ENCODE data around the gene MANBA.

MANBA gene

DNA sequence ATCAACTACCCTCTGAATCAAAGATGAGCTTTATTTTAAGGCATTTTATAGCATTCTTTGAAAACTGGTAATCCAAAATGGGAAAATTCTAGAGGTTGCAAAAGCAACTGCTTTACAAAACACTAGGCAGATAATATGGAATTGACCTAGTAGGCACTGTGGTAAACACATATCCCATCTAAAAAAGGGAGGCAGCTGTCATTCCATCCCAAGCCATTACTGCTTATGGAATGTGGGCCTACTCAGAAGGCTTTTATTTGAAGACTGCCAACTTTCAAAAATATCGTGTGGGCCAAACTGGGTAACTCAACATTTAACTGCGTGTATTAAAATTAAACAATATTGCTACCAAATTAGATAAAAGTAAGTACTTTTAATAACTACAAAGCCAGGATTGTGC is 47.2 kb upstream of the MANBA start:
- H3K9me3 ChIP-seq (ENCODE audit: control insufficient read depth, insufficient read depth, low read depth, low read length), result no peaks in the 10 kb centered on the region

DNA sequence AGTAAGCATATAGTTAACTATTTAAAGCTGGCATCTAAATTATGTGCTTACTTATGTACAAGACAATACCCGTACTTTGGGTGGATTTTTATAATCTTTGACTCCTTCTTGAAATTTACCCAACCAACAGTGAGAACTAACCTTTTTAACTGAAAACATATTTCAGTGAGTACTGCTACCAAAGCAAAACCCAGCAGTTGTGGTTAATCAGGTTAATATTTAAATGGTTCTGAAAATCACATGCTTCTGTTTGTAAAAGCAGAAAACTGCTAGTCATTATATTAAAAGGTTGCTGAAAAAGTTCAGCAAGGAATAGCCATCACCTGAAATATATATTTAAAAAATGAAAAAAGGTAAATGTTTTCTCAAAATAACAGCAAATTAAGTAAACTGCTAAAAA is 46.6 kb upstream of the MANBA start:
- H3K4me3 ChIP-seq (ENCODE audit: low read depth, low read length), result no peak overlapping the region
- TF ChIP-seq, protein P1, sequence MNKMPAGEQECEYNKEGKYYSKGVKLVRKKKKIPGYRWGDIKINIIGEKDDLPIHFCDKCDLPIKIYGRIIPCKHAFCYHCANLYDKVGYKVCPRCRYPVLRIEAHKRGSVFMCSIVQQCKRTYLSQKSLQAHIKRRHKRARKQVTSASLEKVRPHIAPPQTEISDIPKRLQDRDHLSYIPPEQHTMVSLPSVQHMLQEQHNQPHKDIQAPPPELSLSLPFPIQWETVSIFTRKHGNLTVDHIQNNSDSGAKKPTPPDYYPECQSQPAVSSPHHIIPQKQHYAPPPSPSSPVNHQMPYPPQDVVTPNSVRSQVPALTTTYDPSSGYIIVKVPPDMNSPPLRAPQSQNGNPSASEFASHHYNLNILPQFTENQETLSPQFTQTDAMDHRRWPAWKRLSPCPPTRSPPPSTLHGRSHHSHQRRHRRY (tag by site-specific recombination; IDR thresholded peaks at IDR 0.05), result no peak
- TF ChIP-seq ZNF169 (tag by site-specific recombination; IDR thresholded peaks at IDR 0.05), result no peak
- peaks cover 0 to 77% of the 10 kb centered on the region in 2 experiments for H3K36me3 ChIP-seq (ENCODE audit: control insufficient read depth in 2 of 2, insufficient read depth in 1 of 2, low read length in 2 of 2)
- H3K27ac ChIP-seq (ENCODE audit: extremely low read depth, low read depth, low read length), result no peak overlapping the region
- no peaks in the 10 kb centered on the region for H3K4me1 ChIP-seq (ENCODE audit: control insufficient read depth, insufficient read depth, low read length)
- ChIA-PET CTCF (interaction anchor here (1.0 kb wide), 1 partner anchor 200 kb away, joined by 3 read pairs; no protein-coding TSS in a partner anchor), POLR2A (no interaction called here)
- no peaks in the 10 kb centered on the region for H3K9me3 ChIP-seq (ENCODE audit: control insufficient read depth, insufficient read depth, low read depth, low read length)

More for the DNA sequence above, 47.2 kb upstream of the MANBA start:
- ChIA-PET POLR2A (no interaction called here), CTCF (interaction anchor here (1.0 kb wide), 1 partner anchor 200 kb away, joined by 3 read pairs; no protein-coding TSS in a partner anchor)
- Histone ChIP-seq H3K36me3 (ENCODE audit: control insufficient read depth in 2 of 2, insufficient read depth in 1 of 2, low read length in 2 of 2) (peaks cover 0 to 71% of the 10 kb centered on the region in 2 experiments; a peak in 2 of 3 replicates), H3K27ac (ENCODE audit: extremely low read depth, low read depth, low read length) (no peak overlapping the region), H3K4me1 (ENCODE audit: control insufficient read depth, insufficient read depth, low read length) (no peaks in the 10 kb centered on the region), H3K4me3 (ENCODE audit: low read depth, low read length) (no peak overlapping the region)
- TF ChIP-seq, protein P2, sequence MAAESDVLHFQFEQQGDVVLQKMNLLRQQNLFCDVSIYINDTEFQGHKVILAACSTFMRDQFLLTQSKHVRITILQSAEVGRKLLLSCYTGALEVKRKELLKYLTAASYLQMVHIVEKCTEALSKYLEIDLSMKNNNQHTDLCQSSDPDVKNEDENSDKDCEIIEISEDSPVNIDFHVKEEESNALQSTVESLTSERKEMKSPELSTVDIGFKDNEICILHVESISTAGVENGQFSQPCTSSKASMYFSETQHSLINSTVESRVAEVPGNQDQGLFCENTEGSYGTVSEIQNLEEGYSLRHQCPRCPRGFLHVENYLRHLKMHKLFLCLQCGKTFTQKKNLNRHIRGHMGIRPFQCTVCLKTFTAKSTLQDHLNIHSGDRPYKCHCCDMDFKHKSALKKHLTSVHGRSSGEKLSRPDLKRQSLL (tag by site-specific recombination; IDR thresholded peaks at IDR 0.05), result no peak
- TF ChIP-seq ZNF248 (tag by site-specific recombination; IDR thresholded peaks at IDR 0.05) (no peak), ZNF354C (tag by site-specific recombination; IDR thresholded peaks at IDR 0.05; ENCODE audit: borderline replicate concordance, low read depth) (no peak), ZNF629 (tag by site-specific recombination; IDR thresholded peaks at IDR 0.05) (no peak), SCRT2 (tag by site-specific recombination; IDR thresholded peaks at IDR 0.05) (no peak), ZBTB7A (tag by site-specific recombination; IDR thresholded peaks at IDR 0.05; ENCODE audit: low read depth) (no peak), ZXDB (tag by site-specific recombination; IDR thresholded peaks at IDR 0.05) (no peak), RBAK (tag by site-specific recombination; IDR thresholded peaks at IDR 0.05) (no peak), MYNN (tag by site-specific recombination; IDR thresholded peaks at IDR 0.05; ENCODE audit: borderline replicate concordance) (no peak), ZNF433 (tag by site-specific recombination; IDR thresholded peaks at IDR 0.05; ENCODE audit: low read depth) (no peak), EGR2 (tag by site-specific recombination; IDR thresholded peaks at IDR 0.05; ENCODE audit: low read depth) (no peak), SP3 (tag by site-specific recombination; IDR thresholded peaks at IDR 0.05) (no peak), ZNF521 (tag by site-specific recombination; IDR thresholded peaks at IDR 0.05) (no peak), SALL2 (tag by site-specific recombination; IDR thresholded peaks at IDR 0.05; ENCODE audit: borderline replicate concordance) (no peak), ZNF2 (tag by site-specific recombination; IDR thresholded peaks at IDR 0.05) (no peak), SP2 (tag by site-specific recombination; IDR thresholded peaks at IDR 0.05) (no peak)
- TF ChIP-seq, protein P3, sequence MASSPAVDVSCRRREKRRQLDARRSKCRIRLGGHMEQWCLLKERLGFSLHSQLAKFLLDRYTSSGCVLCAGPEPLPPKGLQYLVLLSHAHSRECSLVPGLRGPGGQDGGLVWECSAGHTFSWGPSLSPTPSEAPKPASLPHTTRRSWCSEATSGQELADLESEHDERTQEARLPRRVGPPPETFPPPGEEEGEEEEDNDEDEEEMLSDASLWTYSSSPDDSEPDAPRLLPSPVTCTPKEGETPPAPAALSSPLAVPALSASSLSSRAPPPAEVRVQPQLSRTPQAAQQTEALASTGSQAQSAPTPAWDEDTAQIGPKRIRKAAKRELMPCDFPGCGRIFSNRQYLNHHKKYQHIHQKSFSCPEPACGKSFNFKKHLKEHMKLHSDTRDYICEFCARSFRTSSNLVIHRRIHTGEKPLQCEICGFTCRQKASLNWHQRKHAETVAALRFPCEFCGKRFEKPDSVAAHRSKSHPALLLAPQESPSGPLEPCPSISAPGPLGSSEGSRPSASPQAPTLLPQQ (tag by site-specific recombination; IDR thresholded peaks at IDR 0.05), result no peak

DNA sequence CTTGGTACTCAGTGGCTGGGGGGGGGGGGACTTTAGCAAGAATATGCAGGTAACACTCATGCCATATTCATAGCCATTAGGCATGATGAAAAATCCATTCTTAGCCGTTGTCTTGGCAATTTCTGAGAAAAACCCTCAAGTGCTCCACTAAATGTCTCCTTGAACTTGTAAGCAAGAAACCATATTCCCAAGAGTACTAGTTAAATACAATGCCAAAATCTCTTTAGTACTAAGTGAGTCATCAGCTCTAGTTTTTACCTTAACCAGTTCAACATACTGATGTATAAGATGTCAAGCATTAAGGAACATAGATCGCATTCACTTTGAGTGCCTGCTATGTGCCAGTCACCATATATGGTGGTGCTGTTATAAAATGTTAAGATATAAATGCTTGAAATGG is 39.0 kb upstream of the MANBA start:
- Histone ChIP-seq H3K9me3 (ENCODE audit: control insufficient read depth, insufficient read depth, low read depth, low read length) (no peaks in the 10 kb centered on the region), H3K27ac (ENCODE audit: extremely low read depth, low read depth, low read length) (no peak overlapping the region), H3K4me1 (ENCODE audit: control insufficient read depth, insufficient read depth, low read length) (no peaks in the 10 kb centered on the region; the same call in 1 of the 2 replicates), H3K36me3 (ENCODE audit: control insufficient read depth in 2 of 2, insufficient read depth in 1 of 2, low read length in 2 of 2) (peaks cover 4 to 98% of the 10 kb centered on the region in 2 experiments), H3K4me3 (ENCODE audit: low read depth, low read length) (no peak overlapping the region)
- ChIA-PET CTCF (no interaction called here), POLR2A (no interaction called here)
- TF ChIP-seq, protein P4, sequence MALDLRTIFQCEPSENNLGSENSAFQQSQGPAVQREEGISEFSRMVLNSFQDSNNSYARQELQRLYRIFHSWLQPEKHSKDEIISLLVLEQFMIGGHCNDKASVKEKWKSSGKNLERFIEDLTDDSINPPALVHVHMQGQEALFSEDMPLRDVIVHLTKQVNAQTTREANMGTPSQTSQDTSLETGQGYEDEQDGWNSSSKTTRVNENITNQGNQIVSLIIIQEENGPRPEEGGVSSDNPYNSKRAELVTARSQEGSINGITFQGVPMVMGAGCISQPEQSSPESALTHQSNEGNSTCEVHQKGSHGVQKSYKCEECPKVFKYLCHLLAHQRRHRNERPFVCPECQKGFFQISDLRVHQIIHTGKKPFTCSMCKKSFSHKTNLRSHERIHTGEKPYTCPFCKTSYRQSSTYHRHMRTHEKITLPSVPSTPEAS (tag by site-specific recombination; IDR thresholded peaks at IDR 0.05), result no peak
- TF ChIP-seq, protein P5, sequence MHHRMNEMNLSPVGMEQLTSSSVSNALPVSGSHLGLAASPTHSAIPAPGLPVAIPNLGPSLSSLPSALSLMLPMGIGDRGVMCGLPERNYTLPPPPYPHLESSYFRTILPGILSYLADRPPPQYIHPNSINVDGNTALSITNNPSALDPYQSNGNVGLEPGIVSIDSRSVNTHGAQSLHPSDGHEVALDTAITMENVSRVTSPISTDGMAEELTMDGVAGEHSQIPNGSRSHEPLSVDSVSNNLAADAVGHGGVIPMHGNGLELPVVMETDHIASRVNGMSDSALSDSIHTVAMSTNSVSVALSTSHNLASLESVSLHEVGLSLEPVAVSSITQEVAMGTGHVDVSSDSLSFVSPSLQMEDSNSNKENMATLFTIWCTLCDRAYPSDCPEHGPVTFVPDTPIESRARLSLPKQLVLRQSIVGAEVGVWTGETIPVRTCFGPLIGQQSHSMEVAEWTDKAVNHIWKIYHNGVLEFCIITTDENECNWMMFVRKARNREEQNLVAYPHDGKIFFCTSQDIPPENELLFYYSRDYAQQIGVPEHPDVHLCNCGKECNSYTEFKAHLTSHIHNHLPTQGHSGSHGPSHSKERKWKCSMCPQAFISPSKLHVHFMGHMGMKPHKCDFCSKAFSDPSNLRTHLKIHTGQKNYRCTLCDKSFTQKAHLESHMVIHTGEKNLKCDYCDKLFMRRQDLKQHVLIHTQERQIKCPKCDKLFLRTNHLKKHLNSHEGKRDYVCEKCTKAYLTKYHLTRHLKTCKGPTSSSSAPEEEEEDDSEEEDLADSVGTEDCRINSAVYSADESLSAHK (tag by site-specific recombination; IDR thresholded peaks at IDR 0.05), result no peak
- no peak for TF ChIP-seq ZNF623 (tag by site-specific recombination; IDR thresholded peaks at IDR 0.05)
- TF ChIP-seq KLF10 (tag by site-specific recombination; IDR thresholded peaks at IDR 0.05), result no peak
- no peak for TF ChIP-seq GLI2 (tag by site-specific recombination; IDR thresholded peaks at IDR 0.05; ENCODE audit: borderline replicate concordance, low read depth)
- TF ChIP-seq ZNF211 (tag by site-specific recombination; IDR thresholded peaks at IDR 0.05; ENCODE audit: low read depth), result no peak
- TF ChIP-seq ZNF529 (tag by site-specific recombination; IDR thresholded peaks at IDR 0.05; ENCODE audit: insufficient replicate concordance), result no peak
- no peak for TF ChIP-seq ZNF747 (tag by site-specific recombination; IDR thresholded peaks at IDR 0.05)
